ENCODE results near the gene LRRC27.

The LRRC27 gene

GRCh38 chr10:132339276-132339675, 7.3 kb downstream of the LRRC27 start:
- DNase-seq, result no peak

DNA sequence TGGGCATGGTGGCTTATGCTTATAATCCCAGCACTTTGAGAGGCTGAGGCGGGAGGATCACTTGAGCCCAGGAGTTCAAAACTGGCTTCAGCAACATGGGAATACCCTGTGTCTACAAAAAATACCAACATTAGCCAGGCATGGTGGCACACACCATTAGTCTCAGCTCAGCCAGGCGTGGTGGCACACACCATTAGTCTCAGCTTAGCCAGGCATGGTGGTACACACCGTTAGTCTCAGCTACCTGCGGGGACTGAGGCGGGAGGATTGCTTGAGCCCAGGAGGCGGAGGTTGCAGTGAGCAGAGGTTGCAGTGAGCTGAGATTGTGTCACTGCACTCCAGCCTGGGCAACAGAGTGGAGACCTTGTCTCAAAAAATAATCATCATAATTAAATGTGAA, 9.0 kb downstream of the LRRC27 start:
- no peak for DNase-seq

- no peak for DNase-seq
Measured at GRCh38 chr10:132341781-132342180, 9.8 kb downstream of the LRRC27 start.

DNA sequence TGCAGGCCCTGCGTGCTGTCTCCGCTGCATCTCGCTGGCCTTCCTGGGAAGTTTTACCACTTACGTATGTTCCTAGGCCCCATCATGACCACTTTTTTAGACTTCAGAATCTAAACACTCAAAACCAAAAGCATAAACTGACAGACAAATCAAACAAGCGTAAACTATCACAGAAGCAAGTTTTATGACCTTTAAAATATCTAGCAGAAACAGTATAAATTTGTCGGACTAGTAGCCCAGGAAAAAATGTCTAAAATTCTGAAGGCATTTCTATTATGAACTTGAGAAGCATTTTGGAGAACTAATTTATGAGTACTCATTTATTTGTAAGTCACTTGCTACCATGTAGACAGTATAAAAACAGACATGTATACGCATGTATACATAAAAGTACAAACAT, 10.6 kb downstream of the LRRC27 start:
- no peak for DNase-seq

- no peak for DNase-seq
Measured at GRCh38 chr10:132344386-132344785, 12.4 kb downstream of the LRRC27 start.

DNA sequence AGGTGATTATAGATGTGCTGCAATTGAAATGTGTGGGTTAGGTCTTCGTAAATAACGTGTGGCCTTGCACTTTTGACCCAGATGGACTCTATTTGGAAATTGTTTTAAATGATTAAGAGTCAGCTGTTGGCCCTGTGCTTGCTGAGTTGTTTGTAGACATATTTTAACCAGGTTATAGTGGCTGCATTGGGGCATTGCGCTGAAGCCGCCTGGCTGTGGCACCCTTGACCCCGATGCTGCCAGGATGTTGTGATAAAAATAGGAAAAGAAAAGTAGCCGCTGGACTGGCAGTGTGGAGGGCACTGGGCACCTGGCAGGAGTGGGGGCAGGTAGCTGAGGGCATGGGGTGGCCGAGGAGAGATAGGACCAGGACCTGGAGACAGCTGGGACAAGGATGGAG, 13.4 kb downstream of the LRRC27 start:
- no peak for DNase-seq

DNA sequence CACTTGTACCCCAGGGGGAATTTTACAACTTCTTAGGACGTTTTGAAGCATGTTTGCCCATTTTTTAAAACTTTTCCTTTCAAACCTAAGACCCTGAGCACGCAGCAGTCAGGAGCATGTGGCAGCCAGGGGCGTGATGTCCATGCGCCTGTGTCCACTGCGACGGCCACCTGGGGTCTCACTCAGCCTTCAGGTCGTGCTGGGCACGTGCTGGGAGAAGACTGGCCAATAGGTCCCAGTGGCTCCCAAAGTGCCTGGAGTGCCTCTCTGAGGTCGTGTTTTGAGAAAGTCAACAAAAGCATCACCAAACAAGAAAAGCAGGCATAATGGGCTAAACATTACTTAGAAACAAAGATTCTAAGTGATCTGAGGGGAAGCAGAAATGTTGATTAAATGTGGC, 14.8 kb downstream of the LRRC27 start:
- DNase-seq, result no peak

GRCh38 chr10:132347211-132347930, 15.4 kb downstream of the LRRC27 start:
- DNase-seq, result no peak

DNA sequence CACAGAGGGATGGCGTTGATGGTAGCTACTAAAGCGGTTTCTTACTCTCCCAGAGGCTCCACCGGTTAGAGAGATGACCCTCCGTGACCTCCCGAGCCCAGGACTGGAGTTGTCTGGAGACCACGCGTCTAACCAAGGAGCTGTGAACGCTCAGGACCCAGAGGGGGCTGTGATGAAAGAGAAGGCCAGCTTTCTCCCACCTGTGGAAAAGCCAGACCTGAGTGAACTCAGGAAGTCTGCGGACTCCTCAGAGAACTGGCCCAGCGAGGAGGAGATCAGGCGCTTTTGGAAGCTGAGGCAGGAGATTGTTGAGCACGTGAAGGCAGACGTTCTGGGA, 15.9 kb downstream of the LRRC27 start:
- DNase-seq, result no peak

GRCh38 chr10:132349766-132350165, 17.8 kb downstream of the LRRC27 start:
- no peak for DNase-seq

DNA sequence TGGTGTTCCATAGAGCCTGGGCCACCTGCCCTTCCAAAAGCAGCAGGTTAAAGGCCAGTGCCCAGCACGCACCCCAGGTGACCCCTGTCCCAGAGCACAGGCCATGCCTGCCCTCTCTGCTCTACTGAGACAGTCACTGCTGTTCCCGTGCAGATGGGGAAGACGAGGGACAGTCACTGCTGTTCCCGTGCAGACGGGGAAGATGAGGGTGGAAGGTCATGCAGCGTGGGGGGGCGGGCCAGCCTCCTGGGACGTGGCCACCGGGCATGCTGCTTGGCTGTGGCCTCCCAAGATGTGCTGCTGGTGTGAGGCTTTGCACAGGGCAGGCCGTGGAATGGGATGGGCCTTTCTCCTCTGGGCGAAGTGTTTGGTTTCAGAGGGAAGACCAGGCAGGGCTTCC, 18.4 kb downstream of the LRRC27 start:
- DNase-seq, result no peak

GRCh38 chr10:132350946-132351345, 19.0 kb downstream of the LRRC27 start:
- no peak for DNase-seq

- no peak for DNase-seq
Measured at GRCh38 chr10:132351611-132352010, 19.6 kb downstream of the LRRC27 start.

DNA sequence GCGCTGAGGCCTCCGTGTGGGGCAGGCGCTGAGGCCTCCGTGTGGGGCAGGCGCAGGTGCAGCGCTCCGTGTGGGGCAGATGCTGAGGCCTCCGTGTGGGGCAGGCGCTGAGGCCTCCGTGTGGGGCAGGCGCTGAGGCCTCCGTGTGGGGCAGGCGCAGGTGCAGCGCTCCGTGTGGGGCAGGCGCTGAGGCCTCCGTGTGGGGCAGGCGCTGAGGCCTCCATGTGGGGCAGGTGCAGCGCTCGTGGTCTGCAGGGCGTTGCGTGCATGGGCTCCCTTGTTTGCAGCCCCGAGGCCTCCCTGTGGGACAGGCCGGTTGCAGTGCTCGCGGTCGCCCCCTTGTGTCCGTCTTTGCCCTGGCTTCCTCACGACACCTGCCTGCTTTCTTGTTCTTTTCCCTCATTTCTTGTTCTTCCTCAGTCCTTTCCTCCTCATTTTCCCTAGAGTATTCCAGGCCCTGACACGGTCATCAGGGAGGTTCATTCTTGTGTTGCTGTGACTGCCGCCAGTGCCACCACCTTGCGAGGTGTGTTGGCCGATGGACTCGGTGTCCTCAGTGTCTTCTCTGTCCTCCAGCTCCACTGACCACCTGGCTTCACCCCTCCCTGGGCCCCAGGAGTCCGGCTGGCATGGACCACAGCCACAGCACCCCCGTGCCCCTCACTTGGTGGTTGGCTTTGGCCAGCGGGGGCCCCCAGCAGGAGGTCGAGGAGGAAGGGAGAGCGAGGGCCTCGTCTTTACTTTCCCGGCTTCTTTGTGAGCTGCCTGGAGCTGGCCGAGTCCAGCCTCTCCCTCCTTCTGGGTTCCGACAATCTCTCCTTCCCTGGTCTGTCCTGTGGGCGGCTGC, 20.7 kb downstream of the LRRC27 start:
- DNase-seq, result peak; percentile 63

- DNase-seq, result no peak
Measured at GRCh38 chr10:132353456-132354355, 21.7 kb downstream of the LRRC27 start.

DNA sequence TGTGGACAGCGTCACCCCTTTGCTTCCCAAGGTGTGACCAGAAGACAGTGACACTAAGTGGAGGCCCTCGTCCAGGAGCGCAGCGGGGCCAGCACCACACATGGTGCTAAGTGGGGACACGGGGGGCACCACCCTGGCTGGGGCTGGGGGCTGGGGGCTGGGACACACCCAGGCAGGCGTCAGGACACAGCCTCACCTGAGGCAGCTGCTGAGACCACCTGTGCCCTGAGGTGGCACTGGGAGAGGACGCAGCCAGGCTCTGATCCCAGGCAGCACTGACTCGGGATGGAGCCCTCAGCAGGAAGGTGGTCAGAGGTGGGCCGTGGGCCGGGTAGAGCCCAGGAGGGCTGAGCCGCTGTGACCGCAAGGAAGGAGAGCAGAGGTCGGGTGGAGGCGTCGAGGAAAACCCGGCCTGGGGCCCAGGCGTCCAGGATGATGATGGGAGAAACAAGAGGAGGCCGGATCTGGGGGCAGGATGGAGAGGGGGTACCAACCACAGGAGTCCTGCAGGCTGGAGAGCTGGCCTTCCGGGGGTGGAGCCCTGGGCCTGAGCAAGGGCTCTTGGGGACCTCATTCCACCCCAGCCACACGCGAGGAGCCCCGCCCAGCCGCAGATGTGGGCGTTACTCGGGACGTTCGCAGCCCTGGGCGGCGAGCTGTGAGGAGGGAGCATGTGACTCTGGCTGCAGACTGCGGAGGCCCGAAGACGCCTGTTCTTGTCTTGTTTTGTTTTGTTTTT, 22.5 kb downstream of the LRRC27 start:
- no peak for DNase-seq

GRCh38 chr10:132355297-132355696, 23.3 kb downstream of the LRRC27 start:
- DNase-seq, result no peak

- DNase-seq, result no peak
Measured at GRCh38 chr10:132355754-132356153, 23.8 kb downstream of the LRRC27 start.

- no peak for DNase-seq
Measured at GRCh38 chr10:132356621-132357195, 24.7 kb downstream of the LRRC27 start.

- DNase-seq, result no peak
Measured at GRCh38 chr10:132357286-132358058, 25.5 kb downstream of the LRRC27 start.

DNA sequence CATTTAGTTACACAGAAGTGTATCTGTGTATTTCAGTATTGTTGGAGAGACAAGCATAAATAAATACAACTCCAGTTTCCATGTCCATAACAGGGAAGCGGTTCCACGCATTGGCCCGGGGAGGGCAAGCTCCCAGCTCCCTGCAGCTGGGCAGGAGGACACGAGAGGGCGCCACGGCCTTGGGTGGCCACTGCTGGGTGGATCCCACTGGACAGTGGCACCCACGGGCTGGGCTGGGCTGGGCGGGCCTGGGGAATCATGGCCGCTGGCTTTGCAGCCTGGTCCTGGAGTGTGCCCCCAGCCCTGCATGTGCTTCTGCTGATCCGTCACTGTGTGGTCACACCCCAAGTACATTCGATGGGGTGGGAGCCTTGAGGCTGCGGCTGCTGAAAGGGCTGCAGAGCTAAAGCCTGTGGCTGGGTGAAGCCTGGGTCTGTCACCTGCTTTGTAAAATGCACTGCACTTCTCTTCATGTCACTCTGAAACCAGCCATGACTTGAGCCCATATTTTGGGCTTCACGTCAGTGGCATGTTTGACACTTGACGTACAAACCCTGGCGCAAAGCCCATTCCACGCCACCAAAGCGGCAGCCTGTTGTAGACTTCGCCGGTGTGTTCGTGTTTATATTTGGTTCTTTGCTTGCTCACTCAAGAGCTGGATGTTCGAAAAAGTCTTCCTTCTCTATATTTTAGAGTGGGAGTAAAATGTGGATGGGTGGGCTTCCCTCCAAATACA, 27.5 kb downstream of the LRRC27 start:
- DNase-seq, result no peak
